Esophagus (tissue), 2 donors: ENCODE results near the gene AKNAD1. TPM values are rescaled to one million over a fixed set of nuclear protein-coding genes. Genes with fewer than 3 reads are reported as not detected.

Source experiments
- H3K27ac ChIP-seq, 2 donors: one replicate each; pipeline ENCODE4 v1.5.1; 2013; ENCODE audit warnings: low read depth in 2 of 2, mild to moderate bottlenecking in 2 of 2, inconsistent platforms in 1 of 2, low read length in 1 of 2, moderate library complexity in 1 of 2
- H3K27me3 ChIP-seq, 2 donors: one replicate each; pipeline ENCODE4 v1.6.1; 2013; ENCODE audit warnings: low read length in 2 of 2, control low read depth in 1 of 2, mild to moderate bottlenecking in 1 of 2; ENCODE audit not compliant: insufficient read depth in 2 of 2, control insufficient read depth in 1 of 2
- H3K36me3 ChIP-seq, 2 donors: one replicate each; pipeline ENCODE4 v1.6.1; 2013; ENCODE audit warnings: low read length in 1 of 2; ENCODE audit not compliant: control insufficient read depth in 2 of 2, insufficient read depth in 2 of 2
- H3K4me1 ChIP-seq, 2 donors: one replicate each; pipeline ENCODE4 v1.6.1; 2013; ENCODE audit warnings: low read length in 1 of 2; ENCODE audit not compliant: control insufficient read depth in 2 of 2, insufficient read depth in 2 of 2
- H3K4me3 ChIP-seq, 2 donors: one replicate each; pipeline ENCODE4 v1.5.1; 2013; ENCODE audit warnings: low read length in 2 of 2, mild to moderate bottlenecking in 2 of 2, low read depth in 1 of 2, moderate library complexity in 1 of 2
- H3K9me3 ChIP-seq, 2 donors: one replicate each; pipeline ENCODE4 v1.6.1; 2013; ENCODE audit warnings: mild to moderate bottlenecking in 2 of 2, low read depth in 1 of 2, low read length in 1 of 2, moderate library complexity in 1 of 2; ENCODE audit not compliant: control insufficient read depth in 2 of 2, insufficient read depth in 1 of 2
- WGBS, 2 donors: extraction: QIAGEN DNeasy Blood & Tissue Kit; methylation state at CpG; one replicate each; pipeline ENCODE4 v1.1.7; 2013; 5-methylcytosine and 5-hydroxymethylcytosine counted together
- polyA plus RNA-seq, 2 donors: library from polyadenylated mRNA; stranded (reverse); fragments of 200-250 nt; gene quantifications; one replicate each; pipeline ENCODE4 v1.2.3, GENCODE V29; 2013
- donor health status: healthy with polysubstance abuse.
- donor health status: Bipolar disorder and iron deficiency.

The AKNAD1 gene
- polyA plus RNA-seq, 2 donors = 0.98 to 3.3 TPM

DNA sequence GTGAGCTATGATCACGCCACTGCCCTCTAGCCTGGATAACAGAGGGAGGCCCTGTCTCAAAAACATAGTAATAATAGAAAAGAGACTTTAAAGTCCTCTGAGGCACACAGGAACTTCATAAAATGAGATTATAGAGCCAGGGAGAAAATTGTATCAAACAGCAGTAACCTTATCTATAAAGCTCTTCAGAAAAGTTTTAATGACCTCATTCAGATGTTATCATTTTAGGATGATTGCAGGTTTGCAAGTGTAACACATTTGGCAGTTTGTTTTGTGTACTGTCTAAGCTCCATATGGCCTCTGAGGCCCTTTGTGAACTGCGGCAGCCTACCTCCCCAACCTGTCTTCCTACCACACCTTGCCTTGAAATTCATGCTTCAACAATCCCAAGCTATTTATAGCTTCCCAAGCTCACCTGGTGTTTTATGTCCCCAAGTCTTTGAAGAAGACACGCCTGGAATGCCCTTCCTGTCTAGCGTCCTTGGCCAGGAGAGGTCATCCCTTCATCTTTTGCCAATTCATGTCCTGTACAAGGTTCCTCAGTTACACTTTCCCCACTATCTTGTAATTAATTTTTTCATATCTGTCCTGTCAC lies 8.5 kb upstream of the AKNAD1 start:
- Histone ChIP-seq H3K4me3 (no peak overlapping the region), H3K9me3 (no peaks in the 10 kb centered on the region), H3K27ac (peak overlapping the region; percentile 12 to 78), H3K36me3 (no peaks in the 10 kb centered on the region), H3K4me1 (no peaks in the 10 kb centered on the region), H3K27me3 (no peaks in the 10 kb centered on the region)
- WGBS, 2 donors = 54 to 55% methylated on average over 4 of the region's 4 CpGs

GRCh38 chr1:108863984-108864383 lies 7.1 kb upstream of the AKNAD1 start:
- H3K27ac ChIP-seq = no peak overlapping the region
- H3K4me1 ChIP-seq = no peaks in the 10 kb centered on the region
- H3K9me3 ChIP-seq = no peaks in the 10 kb centered on the region
- H3K4me3 ChIP-seq = no peak overlapping the region
- 92 to 96% methylated on average over 4 of the region's 4 CpGs for WGBS, 2 donors
- no peaks in the 10 kb centered on the region for H3K27me3 ChIP-seq
- H3K36me3 ChIP-seq = no peaks in the 10 kb centered on the region

- H3K36me3 ChIP-seq = no peaks in the 10 kb centered on the region
- no peaks in the 10 kb centered on the region for H3K27me3 ChIP-seq
- 93 to 96% methylated on average over 1 of the region's 1 CpG for WGBS, 2 donors
- H3K9me3 ChIP-seq = no peaks in the 10 kb centered on the region
- no peak overlapping the region for H3K27ac ChIP-seq
- no peaks in the 10 kb centered on the region for H3K4me1 ChIP-seq
- H3K4me3 ChIP-seq = no peak overlapping the region
Measured at GRCh38 chr1:108862698-108863477, 6.0 kb upstream of the AKNAD1 start.

- 77 to 86% methylated on average over 7 of the region's 7 CpGs for WGBS, 2 donors
- no peaks in the 10 kb centered on the region for H3K4me1 ChIP-seq
Measured at GRCh38 chr1:108862017-108862610, 5.2 kb upstream of the AKNAD1 start.

DNA sequence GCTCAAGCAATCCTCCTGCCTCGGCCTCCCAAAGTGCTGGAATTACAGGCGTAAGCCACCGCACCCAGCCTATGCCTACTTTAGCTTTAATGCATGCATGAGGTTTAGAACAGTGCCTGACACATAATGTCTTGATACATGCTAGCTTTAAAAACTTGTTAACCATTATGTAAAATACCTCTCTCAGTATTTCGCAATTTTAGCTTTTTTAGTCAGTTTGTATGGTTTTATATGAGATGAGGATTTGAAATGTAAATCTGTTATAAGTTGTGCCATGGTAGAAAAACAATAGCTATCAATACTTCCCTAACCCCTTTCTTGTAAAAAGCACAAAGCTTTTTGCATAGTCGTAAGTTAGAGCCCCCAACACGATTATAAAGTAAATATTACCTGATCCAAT lies 4.7 kb upstream of the AKNAD1 start:
- no peaks in the 10 kb centered on the region for H3K27me3 ChIP-seq
- H3K4me3 ChIP-seq = no peak overlapping the region
- no peaks in the 10 kb centered on the region for H3K9me3 ChIP-seq
- no peak overlapping the region for H3K27ac ChIP-seq
- H3K4me1 ChIP-seq = no peaks in the 10 kb centered on the region
- WGBS, 2 donors = 91 to 92% methylated on average over 6 of the region's 6 CpGs
- no peaks in the 10 kb centered on the region for H3K36me3 ChIP-seq

More at GRCh38 chr1:108862017-108862610, 5.2 kb upstream of the AKNAD1 start:
- Histone ChIP-seq H3K36me3 (no peaks in the 10 kb centered on the region), H3K9me3 (no peaks in the 10 kb centered on the region), H3K27ac (no peak overlapping the region), H3K27me3 (no peaks in the 10 kb centered on the region), H3K4me3 (no peak overlapping the region)

- Histone ChIP-seq H3K36me3 (no peaks in the 10 kb centered on the region), H3K9me3 (no peaks in the 10 kb centered on the region), H3K4me3 (no peak overlapping the region), H3K4me1 (no peaks in the 10 kb centered on the region), H3K27ac (no peak overlapping the region), H3K27me3 (no peaks in the 10 kb centered on the region)
- 92 to 95% methylated on average over 9 of the region's 9 CpGs for WGBS, 2 donors
Measured at GRCh38 chr1:108860190-108860907, 3.5 kb upstream of the AKNAD1 start.

- H3K4me1 ChIP-seq = no peaks in the 10 kb centered on the region
- H3K27ac ChIP-seq = no peak overlapping the region
- no peaks in the 10 kb centered on the region for H3K27me3 ChIP-seq
- H3K4me3 ChIP-seq = no peak overlapping the region
- H3K9me3 ChIP-seq = no peaks in the 10 kb centered on the region
- no peaks in the 10 kb centered on the region for H3K36me3 ChIP-seq
- WGBS, 2 donors = 68 to 76% methylated on average over 6 of the region's 6 CpGs
Measured at GRCh38 chr1:108858230-108858950, 1.5 kb upstream of the AKNAD1 start.

- Histone ChIP-seq H3K4me3 (no peak overlapping the region), H3K27ac (no peak overlapping the region), H3K9me3 (no peaks in the 10 kb centered on the region), H3K4me1 (no peaks in the 10 kb centered on the region), H3K27me3 (no peaks in the 10 kb centered on the region), H3K36me3 (no peaks in the 10 kb centered on the region)
- whole genome bisulfite sequencing, 2 donors = 46 to 48% methylated on average over 3 of the region's 3 CpGs
Measured at GRCh38 chr1:108854221-108855019, 2.5 kb downstream of the AKNAD1 start.
